ENCODE measurements around the gene MMAB. TPM values are rescaled to one million over a fixed set of nuclear protein-coding genes. Genes with fewer than 3 reads are reported as not detected.

MMAB gene
- total RNA-seq, 4 donors from 2014 or later: 21.2 to 54.3 (median 25.6) TPM

GRCh38 chr12:109589691-109590245, 16.5 kb upstream of the MMAB start:
- H3K4me3 ChIP-seq: no peak overlapping the region
- TF ChIP-seq CTCF (IDR thresholded peaks at IDR 0.05 in 4 of 5, conservative IDR thresholded peaks at IDR 0.05 in 1 of 5) (no peak), POLR2A (IDR thresholded peaks at IDR 0.05) (no peak)
- DNase-seq: no peak
- ATAC-seq: no peak
- no peaks in the 10 kb centered on the region for H3K9me3 ChIP-seq
- peaks cover 0 to 25% of the 10 kb centered on the region in 2 donors for H3K36me3 ChIP-seq
- H3K27me3 ChIP-seq: no peaks in the 10 kb centered on the region
- peaks cover 21 to 24% of the 10 kb centered on the region in 2 donors for H3K4me1 ChIP-seq
- H3K27ac ChIP-seq: no peak overlapping the region
- in situ Hi-C loops (cut with MboI; ENCODE audit: low sequenced_read_pairs in 4 of 4): loop anchor here in 2 of 4 donors (5.0 kb wide), 1 partner anchor 188 kb away; no protein-coding TSS in a partner anchor
- intact Hi-C loops (cut with DNase I; ENCODE audit: low total_unique reads): no loop called here

GRCh38 chr12:109589240-109589590, 15.9 kb upstream of the MMAB start:
- DNase-seq (no peak), ATAC-seq (no peak)
- H3K27me3 ChIP-seq: no peaks in the 10 kb centered on the region
- in situ Hi-C loops (cut with MboI; ENCODE audit: low sequenced_read_pairs in 4 of 4): no loop called here
- H3K9me3 ChIP-seq: no peaks in the 10 kb centered on the region
- TF ChIP-seq CTCF (IDR thresholded peaks at IDR 0.05 in 4 of 5, conservative IDR thresholded peaks at IDR 0.05 in 1 of 5): no peak
- TF ChIP-seq POLR2A (IDR thresholded peaks at IDR 0.05): no peak
- intact Hi-C loops (cut with DNase I; ENCODE audit: low total_unique reads): no loop called here
- H3K36me3 ChIP-seq: peaks cover 0 to 26% of the 10 kb centered on the region in 2 donors
- H3K4me1 ChIP-seq: peaks cover 15 to 19% of the 10 kb centered on the region in 2 donors
- no peak overlapping the region for H3K27ac ChIP-seq
- H3K4me3 ChIP-seq: no peak overlapping the region

- DNase-seq: no peak
- Histone ChIP-seq H3K27ac (no peak overlapping the region), H3K9me3 (no peaks in the 10 kb centered on the region), H3K4me3 (no peak overlapping the region), H3K27me3 (no peaks in the 10 kb centered on the region), H3K36me3 (peaks cover 0 to 32% of the 10 kb centered on the region in 2 donors), H3K4me1 (peaks cover 12 to 14% of the 10 kb centered on the region in 2 donors)
- in situ Hi-C loops (cut with MboI; ENCODE audit: low sequenced_read_pairs in 4 of 4): no loop called here
- intact Hi-C loops (cut with DNase I; ENCODE audit: low total_unique reads): no loop called here
- ATAC-seq: no peak
- TF ChIP-seq POLR2A (IDR thresholded peaks at IDR 0.05) (no peak), CTCF (IDR thresholded peaks at IDR 0.05 in 4 of 5, conservative IDR thresholded peaks at IDR 0.05 in 1 of 5) (no peak)
Measured at GRCh38 chr12:109588461-109589239, 15.3 kb upstream of the MMAB start.

GRCh38 chr12:109587921-109588320, 14.6 kb upstream of the MMAB start:
- Histone ChIP-seq H3K4me3 (no peak overlapping the region), H3K4me1 (peaks cover 6 to 9% of the 10 kb centered on the region in 2 donors), H3K36me3 (peaks cover 0 to 32% of the 10 kb centered on the region in 2 donors), H3K27me3 (no peaks in the 10 kb centered on the region), H3K9me3 (no peaks in the 10 kb centered on the region), H3K27ac (no peak overlapping the region)
- no peak for TF ChIP-seq POLR2A (IDR thresholded peaks at IDR 0.05)
- no peak for TF ChIP-seq CTCF (IDR thresholded peaks at IDR 0.05 in 4 of 5, conservative IDR thresholded peaks at IDR 0.05 in 1 of 5)
- DNase-seq: no peak
- intact Hi-C loops (cut with DNase I; ENCODE audit: low total_unique reads) (no loop called here), in situ Hi-C loops (cut with MboI; ENCODE audit: low sequenced_read_pairs in 4 of 4) (no loop called here)
- ATAC-seq: no peak
